ENCODE data around the gene LBH.

The LBH gene

DNA sequence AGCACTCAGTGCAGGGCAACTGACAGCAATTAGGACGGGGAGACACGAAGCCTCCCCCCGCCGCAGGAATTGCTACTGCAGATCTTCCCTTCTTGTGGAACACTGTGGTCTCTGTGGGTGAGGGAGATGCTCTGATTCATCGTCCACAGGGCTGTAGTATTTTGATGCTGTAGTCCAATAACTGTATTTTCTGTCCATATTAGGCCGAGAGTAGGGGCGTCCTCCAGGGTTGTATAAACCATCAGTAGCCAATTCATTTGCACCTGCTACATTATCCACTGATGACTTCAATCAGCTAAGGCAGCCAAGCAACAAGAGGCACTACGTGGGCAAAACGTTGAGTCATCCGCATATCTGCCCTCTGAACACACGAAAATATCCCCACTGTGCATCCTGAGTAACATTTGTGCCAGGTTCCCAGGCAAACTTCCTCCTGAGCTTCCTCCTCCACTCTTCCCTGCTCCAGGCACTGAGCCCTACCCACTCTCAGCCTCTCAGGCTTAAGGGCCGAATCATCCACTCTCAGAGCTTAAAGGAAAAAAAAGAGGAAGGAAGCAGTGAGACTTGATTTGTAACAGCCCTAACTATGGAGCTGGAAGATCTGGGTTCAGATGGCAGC lies 62.1 kb downstream of the LBH start:
- no peak for DNase-seq (ENCODE audit: low spot score)

DNA sequence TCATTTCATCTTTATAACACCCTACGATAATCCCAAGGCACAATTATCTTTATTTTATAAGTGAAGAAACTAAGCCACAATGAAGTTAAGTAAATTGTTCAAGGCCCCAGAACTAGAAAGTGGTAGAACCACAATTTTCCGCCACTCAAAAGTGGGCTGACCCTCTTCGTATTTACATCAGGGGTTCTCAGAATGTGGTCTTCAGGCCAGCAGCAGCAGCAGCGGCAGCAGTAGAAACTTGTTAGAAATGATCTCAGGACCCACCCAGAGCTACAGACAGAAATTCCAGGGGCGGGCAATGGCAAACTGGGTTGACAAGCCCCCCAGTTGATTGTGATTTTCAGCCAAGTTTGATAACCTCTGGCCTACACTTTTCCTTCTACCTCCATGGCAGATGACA lies 62.8 kb downstream of the LBH start:
- TF ChIP-seq, protein P1, sequence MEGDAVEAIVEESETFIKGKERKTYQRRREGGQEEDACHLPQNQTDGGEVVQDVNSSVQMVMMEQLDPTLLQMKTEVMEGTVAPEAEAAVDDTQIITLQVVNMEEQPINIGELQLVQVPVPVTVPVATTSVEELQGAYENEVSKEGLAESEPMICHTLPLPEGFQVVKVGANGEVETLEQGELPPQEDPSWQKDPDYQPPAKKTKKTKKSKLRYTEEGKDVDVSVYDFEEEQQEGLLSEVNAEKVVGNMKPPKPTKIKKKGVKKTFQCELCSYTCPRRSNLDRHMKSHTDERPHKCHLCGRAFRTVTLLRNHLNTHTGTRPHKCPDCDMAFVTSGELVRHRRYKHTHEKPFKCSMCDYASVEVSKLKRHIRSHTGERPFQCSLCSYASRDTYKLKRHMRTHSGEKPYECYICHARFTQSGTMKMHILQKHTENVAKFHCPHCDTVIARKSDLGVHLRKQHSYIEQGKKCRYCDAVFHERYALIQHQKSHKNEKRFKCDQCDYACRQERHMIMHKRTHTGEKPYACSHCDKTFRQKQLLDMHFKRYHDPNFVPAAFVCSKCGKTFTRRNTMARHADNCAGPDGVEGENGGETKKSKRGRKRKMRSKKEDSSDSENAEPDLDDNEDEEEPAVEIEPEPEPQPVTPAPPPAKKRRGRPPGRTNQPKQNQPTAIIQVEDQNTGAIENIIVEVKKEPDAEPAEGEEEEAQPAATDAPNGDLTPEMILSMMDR (IDR thresholded peaks at IDR 0.05; ENCODE audit: extremely low read depth, missing control alignments), result no peak
- DNase-seq (ENCODE audit: low spot score), result no peak

More for the DNA sequence above, 62.1 kb downstream of the LBH start:
- TF ChIP-seq, protein P1 (IDR thresholded peaks at IDR 0.05; ENCODE audit: extremely low read depth, missing control alignments), result no peak

DNA sequence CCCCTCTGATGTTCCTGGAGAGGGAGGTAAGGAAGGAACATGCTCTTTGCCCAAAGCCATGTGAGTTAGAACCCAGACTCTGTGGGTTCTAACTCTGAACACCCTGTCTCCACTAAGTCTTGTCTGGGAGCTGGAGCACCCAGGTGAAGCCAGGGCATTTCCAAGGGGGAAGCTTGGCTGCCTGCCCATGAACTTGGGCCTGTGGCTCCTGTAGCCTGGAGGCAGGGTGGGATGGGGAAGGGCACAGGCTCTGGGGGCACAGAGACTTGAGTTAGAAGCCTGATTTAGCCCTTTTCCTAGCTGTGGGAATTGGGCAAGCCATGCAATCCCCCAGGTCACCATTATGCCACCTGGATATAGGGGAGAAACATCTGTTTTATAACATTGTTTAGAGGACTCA lies 65.2 kb downstream of the LBH start:
- TF ChIP-seq, protein P1 (IDR thresholded peaks at IDR 0.05; ENCODE audit: extremely low read depth, missing control alignments), result no peak
- no peak for DNase-seq (ENCODE audit: low spot score)

DNA sequence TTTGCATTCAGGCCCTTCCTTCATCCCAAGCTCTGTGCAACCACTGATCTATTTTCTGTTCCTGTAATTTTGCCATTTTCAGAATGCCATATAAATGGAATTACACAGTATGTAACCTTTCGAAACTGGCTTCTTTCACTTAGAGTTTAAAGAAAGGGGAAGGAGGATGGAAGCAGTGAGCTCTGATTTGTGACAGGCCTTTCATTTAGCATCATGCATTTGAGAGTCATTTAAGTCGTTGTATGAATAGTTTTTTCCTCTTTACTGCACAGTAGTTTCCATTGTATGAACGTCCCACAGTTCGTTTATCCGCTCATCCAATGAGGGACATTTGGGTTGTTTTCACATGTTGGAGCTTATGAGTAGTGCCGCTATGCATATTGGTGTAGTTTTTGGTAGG lies 67.0 kb downstream of the LBH start:
- no peak for DNase-seq (ENCODE audit: low spot score)
- TF ChIP-seq, protein P1 (IDR thresholded peaks at IDR 0.05; ENCODE audit: extremely low read depth, missing control alignments), result no peak

DNA sequence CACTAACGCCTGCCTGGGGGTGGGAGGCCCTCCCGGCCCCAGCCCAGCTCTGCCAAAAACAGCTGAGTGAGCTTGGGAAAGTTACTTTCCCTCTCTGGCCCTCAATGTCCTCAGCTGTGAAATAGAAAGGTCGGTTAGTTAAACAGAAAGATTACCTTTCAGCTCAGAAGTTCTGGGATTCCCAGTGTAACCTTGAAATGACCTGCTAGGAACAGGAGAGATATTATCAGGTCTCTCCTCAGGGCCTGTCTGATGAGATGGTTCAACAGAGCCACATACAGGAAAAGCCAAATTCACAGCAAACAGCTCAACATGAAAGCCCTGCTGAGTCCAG lies 68.8 kb downstream of the LBH start:
- DNase-seq (ENCODE audit: low spot score), result no peak
- TF ChIP-seq, protein P1 (IDR thresholded peaks at IDR 0.05; ENCODE audit: extremely low read depth, missing control alignments), result no peak

DNA sequence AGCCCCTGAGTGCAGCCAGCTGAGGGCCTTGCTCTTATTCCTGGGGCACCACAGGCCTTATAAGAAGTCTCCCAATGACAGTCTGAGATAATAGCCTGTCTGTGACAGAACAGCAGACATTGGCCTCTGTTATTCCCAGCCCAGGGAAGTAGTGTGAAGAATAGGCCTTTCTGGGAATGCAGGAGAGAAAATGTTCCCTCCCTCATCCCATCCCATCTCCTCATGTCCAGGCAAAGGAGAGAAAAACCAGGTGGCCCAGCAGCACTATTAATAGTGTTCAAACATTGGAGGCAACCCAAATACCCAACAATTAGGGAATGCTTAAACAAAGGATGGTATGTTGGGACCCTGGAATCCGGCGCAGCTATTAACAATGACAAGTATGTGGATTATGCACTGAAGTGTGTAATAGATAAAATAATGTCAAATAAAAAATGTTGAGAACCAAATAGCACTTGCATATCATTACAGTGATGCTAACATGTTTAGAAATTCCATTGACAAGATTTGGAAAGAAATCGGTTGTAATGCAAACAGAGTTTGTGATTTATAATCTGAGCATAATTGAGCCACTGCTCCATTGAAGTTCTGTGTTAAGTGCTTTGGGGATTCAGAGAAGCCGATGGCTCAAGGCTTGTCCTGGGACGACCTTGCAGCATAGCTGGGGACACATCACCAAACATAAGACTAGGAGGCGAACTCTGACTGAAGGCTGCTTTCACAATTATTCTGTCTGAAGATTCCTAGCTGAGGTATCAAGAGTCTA lies 69.3 kb downstream of the LBH start:
- DNase-seq (ENCODE audit: low spot score), result no peak
- TF ChIP-seq, protein P1 (IDR thresholded peaks at IDR 0.05; ENCODE audit: extremely low read depth, missing control alignments), result no peak

DNA sequence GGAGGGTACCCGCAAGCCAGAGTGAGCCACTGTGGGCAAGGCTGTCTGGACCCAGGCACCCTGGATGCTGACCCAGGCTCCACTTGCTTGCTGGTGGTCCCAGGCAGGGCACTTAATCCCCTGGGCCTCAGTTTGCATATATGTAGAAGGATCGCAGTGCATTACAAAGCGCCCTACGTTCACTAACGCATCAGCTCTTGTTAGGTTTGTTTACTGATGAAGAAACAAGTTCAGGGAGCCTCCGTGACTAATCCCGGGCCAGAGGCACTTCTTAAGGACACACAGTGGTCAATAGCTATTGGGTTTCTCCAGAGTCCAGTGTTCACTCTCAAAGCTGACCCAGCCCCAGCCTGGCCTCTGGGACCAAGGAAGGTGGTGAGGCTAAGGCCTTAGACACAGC lies 70.2 kb downstream of the LBH start:
- no peak for DNase-seq (ENCODE audit: low spot score)
- TF ChIP-seq, protein P1 (IDR thresholded peaks at IDR 0.05; ENCODE audit: extremely low read depth, missing control alignments), result no peak

Data from GM20000 (cell line).